GM12878 (cell line): ENCODE results near the gene ZBTB24. TPM values are rescaled to one million over a fixed set of nuclear protein-coding genes. Genes with fewer than 3 reads are reported as not detected.

Experiments used
- ATAC-seq: fragments of 200-7000 bp; cut with Tn5 transposase; 3 replicates; pipeline ENCODE4 v1.9.1; 2020; ENCODE audit warnings: mild to moderate bottlenecking, moderate library complexity
- BruUV-seq: library from RNA; stranded (reverse); fragments of 400-500 nt; replicated peaks from 2 replicates; lab custom pipeline; 2021; lab: Mats Ljungman, UMichigan
- CTCF ChIA-PET: fragments of 300-600 bp; sonication (Branson Sonifier 250); formaldehyde crosslinking; extraction: SDS; loops from one replicate; lab custom pipeline; 2021; ENCODE audit warnings: inconsistent platforms; lab: Yijun Ruan, JAX
- POLR2A ChIA-PET: fragments of 350-600 bp; formaldehyde crosslinking; extraction: SDS; loops from one replicate; lab custom pipeline; 2021; ENCODE audit warnings: inconsistent platforms; lab: Charles Lee
- RAD21 ChIA-PET: fragments of 300-600 bp; sonication (Branson Sonifier 250); formaldehyde crosslinking; loops from one replicate; lab custom pipeline; 2023; ENCODE audit warnings: antibody characterized with exemption; ENCODE audit not compliant: unreplicated experiment; lab: Charles Lee
- SMC1A ChIA-PET: fragments of 300-600 bp; sonication (Branson Sonifier 250); formaldehyde crosslinking; loops from one replicate; lab custom pipeline; 2023; ENCODE audit not compliant: unreplicated experiment, uncharacterized antibody; lab: Charles Lee
- DNase-seq: peaks from one replicate; pipeline ENCODE4 v3.0.0-alpha.2; 2011; ENCODE audit warnings: low read depth, low spot score
- FAIRE-seq: peaks from 3 replicates; lab custom pipeline; 2011; peaks lifted over from hg19 to GRCh38; lab: Jason Lieb, UNC
- H2AFZ ChIP-seq: 2 replicates; pipeline ENCODE4 v1.6.0; 2011; ENCODE audit warnings: low read depth, low read length, control low read depth; ENCODE audit not compliant: control insufficient read depth
- H3K27ac ChIP-seq: 2 replicates; pipeline ENCODE4 v1.5.1; 2011; ENCODE audit warnings: control low read depth; ENCODE audit not compliant: control insufficient read depth, insufficient read depth
- H3K27me3 ChIP-seq, 2 experiments: replicated peaks in 1 of 2; 2 replicates each; pipeline versions ENCODE4 v1.6.0 to v1.6.1; 2011; ENCODE audit warnings: low read length in 1 of 2; ENCODE audit not compliant: control insufficient read depth in 2 of 2, insufficient read depth in 2 of 2
- H3K36me3 ChIP-seq, 2 experiments: 2 replicates each; pipeline ENCODE4 v1.5.1; 2011; ENCODE audit warnings: low read length in 1 of 2; ENCODE audit not compliant: control insufficient read depth in 2 of 2, insufficient read depth in 2 of 2
- H3K4me1 ChIP-seq: 2 replicates; pipeline ENCODE4 v1.6.1; 2011; ENCODE audit warnings: mild to moderate bottlenecking, low read length, moderate library complexity, mixed read lengths; ENCODE audit not compliant: control insufficient read depth, insufficient read depth
- H3K4me2 ChIP-seq: 2 replicates; pipeline ENCODE4 v1.6.0; 2011; ENCODE audit warnings: control low read depth; ENCODE audit not compliant: control insufficient read depth, insufficient read depth
- H3K4me3 ChIP-seq: fragments of 200-600 bp; sonication (generic); 2 replicates; pipeline ENCODE4 v1.5.1; 2016
- H3K79me2 ChIP-seq: 2 replicates; pipeline ENCODE4 v1.6.0; 2011; ENCODE audit warnings: low read length; ENCODE audit not compliant: control insufficient read depth, insufficient read depth
- H3K9ac ChIP-seq: 2 replicates; pipeline ENCODE4 v1.8.0; 2011; ENCODE audit warnings: low read length, control low read depth, mixed read lengths; ENCODE audit not compliant: control insufficient read depth, insufficient read depth
- H3K9me3 ChIP-seq: replicated peaks from 3 replicates; pipeline ENCODE4 v1.5.1; 2011; ENCODE audit warnings: mild to moderate bottlenecking, low read length; ENCODE audit not compliant: control insufficient read depth, insufficient read depth
- H4K20me1 ChIP-seq: 2 replicates; pipeline ENCODE4 v1.6.0; 2011; ENCODE audit not compliant: control insufficient read depth, insufficient read depth
- BHLHE40 ChIP-seq, 2 experiments: fragments of 450-650 bp in 1 of 2; IDR thresholded peaks; 2 replicates each; pipeline ENCODE4 v1.6.1; 2011 to 2017; ENCODE audit warnings: low read depth in 2 of 2, borderline replicate concordance in 1 of 2, improper control_type of control experiment in 1 of 2, low read length in 1 of 2, mild to moderate bottlenecking in 1 of 2
- NFYA ChIP-seq: IDR thresholded peaks from 2 replicates; pipeline ENCODE4 v1.6.1; 2011; ENCODE audit warnings: low read depth, mild to moderate bottlenecking, low read length, improper control_type of control experiment, borderline replicate concordance
- WGBS: methylation state at CpG from one replicate; pipeline ENCODE4 v1.1.6; 2016; ENCODE audit warnings: low lambda C conversion rate; ENCODE audit not compliant: insufficient replicate concordance, insufficient coverage; ENCODE audit errors: missing lambda C conversion rate; 5-methylcytosine and 5-hydroxymethylcytosine counted together
- in situ Hi-C: fragments of 300-500 bp; cut with MboI; formaldehyde crosslinking; loops from 9 replicates; pipeline ENCODE4 v1.14.3; 2018; ENCODE audit warnings: mixed read lengths
- intact Hi-C: fragments of 100-400 bp; cut with micrococcal nuclease; formaldehyde crosslinking; loops from one replicate; pipeline ENCODE4 v1.14.2; 2022; ENCODE audit not compliant: unreplicated experiment
- polyA plus RNA-seq, 11 experiments: library from polyadenylated mRNA; depleted of rRNA in 4 of 11; unstranded in 6 of 11; stranded (reverse) in 5 of 11; fragments of >200 nt; fragmentation: Nextera tagmentation in 4 of 11; fragmentation: Illumina TruSeq in 1 of 11; extraction: Ambion mirVana in 4 of 11; extraction: Trizol in 1 of 11; gene quantifications; 1 replicate in 1 of 11; 2 replicates in 10 of 11; pipeline versions ENCODE4 v1.2.1 to v1.2.3, GENCODE V29; 2011 to 2016; ENCODE audit warnings: inconsistent platforms in 2 of 11, missing spikeins in 2 of 11, low read depth in 1 of 11
- total RNA-seq, 4 experiments: library from RNA; depleted of rRNA in 3 of 4; stranded (reverse); fragments of >200 nt in 3 of 4; fragmentation: Illumina TruSeq in 1 of 4; extraction: Trizol in 1 of 4; gene quantifications; 2 replicates each; pipeline versions ENCODE4 v1.2.1 to v1.2.3, GENCODE V29; 2013 to 2021
- TF ChIP-seq, protein P1 (sequence below): fragments of 450-650 bp; formaldehyde crosslinking; IDR thresholded peaks from 2 replicates; pipeline ENCODE4 v1.4.0; 2022; ENCODE audit warnings: mild to moderate bottlenecking, moderate library complexity

Gene ZBTB24
- total and polyA plus RNA-seq, 10 of the 15 experiments (the other 5 are each of a cell fraction or from before 2014, with no cell fraction given), result 2.9 to 17.7 (median 8.5) TPM

DNA sequence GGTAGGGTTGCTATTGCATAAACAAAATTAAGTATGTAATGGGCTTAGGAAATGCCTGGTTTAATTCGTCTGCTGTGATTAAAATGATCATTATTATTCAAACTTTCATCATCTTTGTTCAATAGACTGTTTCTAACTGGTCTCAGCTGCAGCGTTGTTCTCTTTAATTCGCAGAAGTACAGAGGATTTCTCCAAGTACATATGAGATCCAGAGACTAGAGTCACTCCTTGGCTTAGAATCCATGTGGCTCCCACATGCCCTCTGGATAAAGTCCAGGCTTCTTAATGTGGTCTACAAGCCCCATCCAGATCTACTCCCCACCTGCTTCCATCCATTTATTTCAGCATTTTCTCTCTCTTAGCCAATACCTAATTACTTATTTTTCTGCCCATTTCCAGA, 1.1 kb upstream of the ZBTB24 start:
- ChIA-PET POLR2A (interaction anchor here (9.3 kb wide), 1 partner anchor 24 kb away, joined by 132 read pairs; the partner anchor contains the start of gene MICAL1), RAD21 (interaction anchor here (2.1 kb wide), 1 partner anchor 101 kb away, joined by 8 read pairs; the partner anchor contains the start of gene CD164), SMC1A (interaction anchor here (0.6 to 1.6 kb wide), 2 partner anchors 7 to 1473 kb away, joined by 3 read pairs; no protein-coding TSS in a partner anchor), CTCF (interaction anchor here (1.3 kb wide), 1 partner anchor 12 kb away, joined by 3 read pairs; no protein-coding TSS in a partner anchor)
- no peak overlapping the region for H3K27ac ChIP-seq
- peaks cover 0 to 18% of the 10 kb centered on the region in 2 experiments; a peak in 2 of 4 replicates for H3K36me3 ChIP-seq
- no peaks in the 10 kb centered on the region for H4K20me1 ChIP-seq
- no peak overlapping the region; the same call in 1 of the 2 replicates for H3K4me2 ChIP-seq
- BruUV-seq, result no TSS peak
- intact Hi-C loops, result no loop called here
- no peak overlapping the region for H2AFZ ChIP-seq
- no peak overlapping the region for H3K9ac ChIP-seq
- no peaks in the 10 kb centered on the region for H3K27me3 ChIP-seq
- no peak overlapping the region for H3K4me3 ChIP-seq
- in situ Hi-C loops, result no loop called here
- TF ChIP-seq NFYA (no peak), BHLHE40 (IDR thresholded peaks at IDR 0.05; ENCODE audit: borderline replicate concordance in 1 of 2, low read depth in 2 of 2, low read length in 1 of 2) (no peak)
- TF ChIP-seq, protein P1, sequence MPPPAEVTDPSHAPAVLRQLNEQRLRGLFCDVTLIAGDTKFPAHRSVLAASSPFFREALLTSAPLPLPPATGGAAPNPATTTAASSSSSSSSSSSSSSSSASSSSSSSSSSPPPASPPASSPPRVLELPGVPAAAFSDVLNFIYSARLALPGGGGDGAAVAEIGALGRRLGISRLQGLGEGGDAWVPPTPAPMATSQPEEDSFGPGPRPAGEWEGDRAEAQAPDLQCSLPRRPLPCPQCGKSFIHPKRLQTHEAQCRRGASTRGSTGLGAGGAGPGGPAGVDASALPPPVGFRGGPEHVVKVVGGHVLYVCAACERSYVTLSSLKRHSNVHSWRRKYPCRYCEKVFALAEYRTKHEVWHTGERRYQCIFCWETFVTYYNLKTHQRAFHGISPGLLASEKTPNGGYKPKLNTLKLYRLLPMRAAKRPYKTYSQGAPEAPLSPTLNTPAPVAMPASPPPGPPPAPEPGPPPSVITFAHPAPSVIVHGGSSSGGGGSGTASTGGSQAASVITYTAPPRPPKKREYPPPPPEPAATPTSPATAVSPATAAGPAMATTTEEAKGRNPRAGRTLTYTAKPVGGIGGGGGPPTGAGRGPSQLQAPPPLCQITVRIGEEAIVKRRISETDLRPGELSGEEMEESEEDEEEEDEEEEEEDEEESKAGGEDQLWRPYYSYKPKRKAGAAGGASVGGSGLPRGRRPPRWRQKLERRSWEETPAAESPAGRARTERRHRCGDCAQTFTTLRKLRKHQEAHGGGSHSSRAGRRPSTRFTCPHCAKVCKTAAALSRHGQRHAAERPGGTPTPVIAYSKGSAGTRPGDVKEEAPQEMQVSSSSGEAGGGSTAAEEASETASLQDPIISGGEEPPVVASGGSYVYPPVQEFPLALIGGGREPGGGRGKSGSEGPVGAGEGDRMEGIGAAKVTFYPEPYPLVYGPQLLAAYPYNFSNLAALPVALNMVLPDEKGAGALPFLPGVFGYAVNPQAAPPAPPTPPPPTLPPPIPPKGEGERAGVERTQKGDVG (CRISPR knock-in tag), result no peak
- no peak for FAIRE-seq
- H3K9me3 ChIP-seq, result no peaks in the 10 kb centered on the region
- no peak for ATAC-seq
- 73% methylated on average over 3 of the region's 3 CpGs for WGBS
- H3K79me2 ChIP-seq, result peaks cover 33% of the 10 kb centered on the region
- H3K4me1 ChIP-seq, result no peaks in the 10 kb centered on the region; the same call in 1 of the 2 replicates
- no peak for DNase-seq
